ENCODE data around the gene CCDC198.

Gene CCDC198

GRCh38 chr14:57493467-57494181, at the start of gene CCDC198:
CCDC198 (minus strand) TSS chr14:57493857; CDS start chr14:57493715, 142 bp downstream.
- no peak for DNase-seq

GRCh38 chr14:57533214-57533613, 39.6 kb upstream of the CCDC198 start:
- DNase-seq: peak; percentile 17

GRCh38 chr14:57530571-57530970, 36.9 kb upstream of the CCDC198 start:
- no peak for DNase-seq

- no peak for DNase-seq
Observed at GRCh38 chr14:57526942-57527341, 33.3 kb upstream of the CCDC198 start.

- DNase-seq: no peak
Observed at GRCh38 chr14:57519043-57519442, 25.4 kb upstream of the CCDC198 start.

- DNase-seq: no peak
Observed at GRCh38 chr14:57512220-57512619, 18.6 kb upstream of the CCDC198 start.

GRCh38 chr14:57508756-57509155, 15.1 kb upstream of the CCDC198 start:
- DNase-seq: no peak

GRCh38 chr14:57502586-57503254, 9.1 kb upstream of the CCDC198 start:
- DNase-seq: no peak

- DNase-seq: no peak
Observed at GRCh38 chr14:57501039-57501557, 7.4 kb upstream of the CCDC198 start.

GRCh38 chr14:57498659-57499058, 5.0 kb upstream of the CCDC198 start:
- DNase-seq: no peak

GRCh38 chr14:57498035-57498434, 4.4 kb upstream of the CCDC198 start:
- DNase-seq: no peak

- DNase-seq: no peak
Observed at GRCh38 chr14:57495416-57495815, 1.8 kb upstream of the CCDC198 start.

- no peak for DNase-seq
Observed at GRCh38 chr14:57492859-57493258, 798 bp downstream of the CCDC198 start.

GRCh38 chr14:57491640-57492039, 2.0 kb downstream of the CCDC198 start:
- no peak for DNase-seq

- no peak for DNase-seq
Observed at GRCh38 chr14:57487771-57488170, 5.9 kb downstream of the CCDC198 start.

- peak; percentile 38 for DNase-seq
Observed at GRCh38 chr14:57486767-57487379, 6.8 kb downstream of the CCDC198 start.

GRCh38 chr14:57485635-57486034, 8.0 kb downstream of the CCDC198 start:
- no peak for DNase-seq

GRCh38 chr14:57482120-57482519, 11.5 kb downstream of the CCDC198 start:
- no peak for DNase-seq

GRCh38 chr14:57480051-57480450, 13.6 kb downstream of the CCDC198 start:
- DNase-seq: no peak

- DNase-seq: no peak
Observed at GRCh38 chr14:57479197-57479596, 14.5 kb downstream of the CCDC198 start.

- DNase-seq: no peak
Observed at GRCh38 chr14:57478050-57478449, 15.6 kb downstream of the CCDC198 start.

- no peak for DNase-seq
Observed at GRCh38 chr14:57470909-57471308, 22.7 kb downstream of the CCDC198 start.

GRCh38 chr14:57464008-57464730, 29.5 kb downstream of the CCDC198 start:
- DNase-seq: no peak

All from retina (tissue), 1 donor.